Activated naive CD8-positive, alpha-beta T cell treated with anti-CD3 and anti-CD28 coated beads, Interleukin-2, amount 50 U/mL, for 24 hours (primary cell): Measurements from ENCODE around the gene RHEBL1.

Experiments used
- ATAC-seq: fragments of 150-1000 bp; cut with Tn5 transposase; one replicate; pipeline ENCODE4 v1.10.0; 2021
- DNase-seq: peaks from one replicate; pipeline ENCODE4 v3.0.0; 2021
- H3K27ac Mint-ChIP-seq: one replicate; pipeline ENCODE4 v1.8.0; 2021; ENCODE audit warnings: mild to moderate bottlenecking, mixed read lengths
- H3K27me3 Mint-ChIP-seq: one replicate; pipeline ENCODE4 v1.8.0; 2021; ENCODE audit warnings: mixed read lengths
- H3K36me3 Mint-ChIP-seq: one replicate; pipeline ENCODE4 v1.8.0; 2021; ENCODE audit warnings: low read depth, mixed read lengths
- H3K4me1 Mint-ChIP-seq: one replicate; pipeline ENCODE4 v1.8.0; 2021; ENCODE audit warnings: mixed read lengths
- H3K4me3 Mint-ChIP-seq: one replicate; pipeline ENCODE4 v1.8.0; 2021; ENCODE audit warnings: mild to moderate bottlenecking, moderate library complexity, mixed read lengths
- H3K9me3 Mint-ChIP-seq: one replicate; pipeline ENCODE4 v1.8.0; 2021; ENCODE audit warnings: mixed read lengths

The RHEBL1 gene

DNA sequence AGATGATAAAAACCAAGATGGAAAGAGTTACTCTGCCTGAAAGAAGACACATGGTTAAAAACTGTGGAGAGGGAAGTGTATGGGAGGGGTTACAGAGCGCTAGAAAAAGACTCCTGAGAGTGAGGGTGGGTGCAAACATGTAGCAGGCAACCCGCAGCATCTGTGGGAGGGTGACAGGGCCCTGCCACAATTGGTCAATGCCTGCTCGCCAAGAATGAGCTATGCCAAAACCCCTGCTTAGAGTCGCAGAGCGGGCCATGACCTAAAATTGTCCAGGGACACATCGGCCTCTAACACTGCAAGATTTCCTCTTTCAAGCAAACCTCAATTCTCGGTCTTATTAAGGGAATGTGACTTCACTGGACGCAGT lies 51.9 kb downstream of the RHEBL1 start:
- Mint-ChIP-seq H3K36me3 (peaks cover 33% of the 10 kb centered on the region), H3K27me3 (no peaks in the 10 kb centered on the region), H3K27ac (peak overlapping the region; percentile 94), H3K9me3 (no peaks in the 10 kb centered on the region), H3K4me1 (peaks cover 36% of the 10 kb centered on the region), H3K4me3 (peak overlapping the region; percentile 91)
- ATAC-seq, result peak; percentile 61
- DNase-seq, result peak; percentile 60

DNA sequence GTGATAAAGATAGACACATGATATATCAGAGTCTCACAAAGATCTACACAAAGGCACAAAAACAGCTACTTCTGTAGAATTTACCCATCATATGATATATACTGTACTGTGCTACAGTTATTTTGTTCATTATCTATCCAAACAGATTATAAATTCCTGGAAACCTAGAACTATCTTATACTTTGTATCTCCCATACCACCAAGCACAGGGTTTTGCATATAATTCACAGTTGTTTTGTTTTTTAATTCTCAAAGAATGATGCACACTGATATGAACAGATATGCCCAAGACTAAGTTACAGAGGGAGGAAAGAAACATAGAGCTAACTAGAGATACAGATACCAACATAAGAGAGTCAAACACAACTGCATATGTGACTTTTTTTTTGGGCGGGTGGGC lies 54.6 kb downstream of the RHEBL1 start:
- Mint-ChIP-seq H3K4me3 (peak overlapping the region; percentile 3), H3K27ac (no peak overlapping the region), H3K4me1 (peaks cover 36% of the 10 kb centered on the region), H3K27me3 (no peaks in the 10 kb centered on the region), H3K36me3 (peaks cover 36% of the 10 kb centered on the region), H3K9me3 (no peaks in the 10 kb centered on the region)
- DNase-seq (no peak), ATAC-seq (no peak)
